SKM-1 (cell line): ENCODE data around the gene MORN3.
"Not testable (repeated sequence)": the region's sequence is repeated elsewhere in the genome, so short reads cannot be mapped to it uniquely, and the experiment has no call there.

Experiments used
- DNase-seq: peaks from one replicate; lab custom pipeline; 2025; ENCODE audit not compliant: unreplicated experiment; lab: John Stamatoyannopoulos, UW

Gene MORN3

DNA sequence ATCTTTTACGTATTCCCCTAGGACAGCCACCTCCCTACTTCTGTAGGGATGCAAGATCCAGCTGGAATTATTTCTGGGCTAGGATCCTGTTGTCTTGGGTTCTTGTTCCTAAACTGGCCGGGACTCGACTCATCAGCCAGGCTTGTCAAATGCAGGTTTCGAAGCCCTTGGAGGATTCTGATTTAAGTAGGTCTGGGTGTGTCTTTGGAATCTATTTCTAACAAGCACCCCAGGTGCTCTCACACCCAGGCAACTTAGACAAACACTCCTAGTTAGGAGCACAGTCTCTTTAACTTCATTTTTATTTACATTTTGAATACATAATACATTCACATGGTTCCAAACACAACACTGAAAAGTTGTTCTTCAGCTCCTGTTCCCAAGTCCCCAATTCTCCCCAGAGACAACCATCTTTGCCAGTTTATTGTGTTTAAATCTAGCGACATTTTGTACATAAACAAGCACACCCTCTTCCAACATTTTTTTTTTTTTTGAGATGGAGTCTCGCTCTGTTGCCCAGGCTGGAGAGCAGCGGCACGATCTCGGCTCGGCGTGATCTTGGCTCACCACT is 20.9 kb downstream of the MORN3 start:
- DNase-seq, result no peak

DNA sequence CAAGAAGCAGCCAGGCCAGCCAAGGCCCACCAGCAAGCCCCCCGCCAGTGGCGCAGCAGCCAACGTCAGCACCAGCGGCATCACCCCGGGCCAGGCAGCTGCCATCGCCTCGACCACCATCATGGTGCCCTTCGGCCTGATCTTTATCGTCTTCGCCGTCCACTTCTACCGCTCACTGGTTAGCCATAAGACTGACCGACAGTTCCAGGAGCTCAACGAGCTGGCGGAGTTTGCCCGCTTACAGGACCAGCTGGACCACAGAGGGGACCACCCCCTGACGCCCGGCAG is 28.2 kb downstream of the MORN3 start:
- DNase-seq, result no peak

DNA sequence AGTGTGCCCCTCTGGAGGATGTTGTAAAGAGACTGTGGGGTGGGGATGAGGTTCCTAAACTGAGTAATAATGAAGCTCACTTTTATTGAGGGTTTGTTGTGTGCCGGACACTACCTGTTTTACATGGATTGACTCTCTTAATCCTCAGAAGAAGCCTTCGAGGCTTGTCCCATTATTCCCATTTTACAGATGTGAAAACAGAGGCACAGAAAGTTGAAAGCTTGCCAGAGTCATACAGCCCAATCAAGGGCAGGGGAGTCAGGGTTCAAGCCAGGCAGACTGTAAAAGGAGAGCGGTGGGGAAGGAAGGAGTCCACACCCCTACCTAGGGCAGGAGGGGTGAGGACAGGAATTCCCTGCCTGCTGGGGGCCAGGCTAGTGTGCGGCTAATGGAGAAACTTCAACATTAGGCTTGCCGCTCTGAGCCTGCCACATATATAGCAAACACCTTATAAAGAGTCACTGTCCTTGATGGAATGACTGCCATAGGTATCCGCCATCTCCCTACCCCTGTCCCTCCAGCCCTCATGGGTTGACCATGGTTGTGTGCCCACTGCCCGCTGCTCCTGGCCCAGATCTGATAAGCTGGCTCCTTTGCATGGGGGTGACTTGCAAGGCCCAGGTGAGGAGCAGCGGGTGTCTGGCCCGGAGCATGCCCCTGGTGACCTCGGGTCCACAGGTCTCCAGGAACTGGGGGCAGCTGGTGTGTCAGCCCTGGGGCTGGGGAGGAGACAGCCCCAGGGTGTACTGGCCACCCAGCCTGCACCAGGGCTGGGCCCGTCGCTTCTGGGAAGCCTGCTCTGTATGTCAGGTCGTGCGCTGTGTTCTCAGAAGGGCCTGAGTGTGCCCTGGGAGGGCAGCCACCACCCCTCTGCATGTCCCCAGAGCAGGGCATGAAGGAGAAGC is 30.9 kb downstream of the MORN3 start:
- no peak for DNase-seq

DNA sequence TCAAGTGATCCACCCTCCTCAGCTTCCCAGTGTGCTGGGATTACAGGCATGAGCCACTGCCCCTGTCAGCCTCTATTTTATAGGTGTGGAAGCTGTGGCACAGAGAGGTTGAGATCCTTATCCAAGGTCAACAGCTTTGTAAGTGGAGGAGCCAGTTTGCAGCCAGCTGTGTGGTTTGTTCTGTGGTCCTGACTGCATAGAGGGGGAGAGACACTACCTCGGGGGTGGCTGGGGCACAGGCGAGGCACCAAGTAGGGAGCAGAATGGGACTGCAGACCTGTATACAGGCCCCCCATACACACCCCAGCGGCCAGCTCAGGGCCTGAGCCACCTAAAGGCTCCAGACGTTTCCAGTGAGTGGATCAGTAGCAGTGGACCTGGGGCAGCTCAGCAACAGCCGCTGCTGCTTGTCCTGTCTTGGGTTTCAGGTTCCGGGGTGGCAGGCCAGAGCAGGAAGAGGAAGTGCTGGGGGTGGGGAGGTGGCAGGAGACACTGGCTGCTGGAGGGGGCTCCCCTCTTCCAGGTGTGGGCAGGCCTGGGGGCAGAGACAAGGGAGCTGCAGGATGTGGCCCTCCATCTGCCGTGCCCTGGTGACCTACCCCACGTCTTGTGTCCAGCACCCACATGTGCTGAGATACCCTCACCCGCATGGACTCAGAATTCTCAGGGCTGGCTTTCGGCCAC is 32.1 kb downstream of the MORN3 start:
- no peak for DNase-seq

DNA sequence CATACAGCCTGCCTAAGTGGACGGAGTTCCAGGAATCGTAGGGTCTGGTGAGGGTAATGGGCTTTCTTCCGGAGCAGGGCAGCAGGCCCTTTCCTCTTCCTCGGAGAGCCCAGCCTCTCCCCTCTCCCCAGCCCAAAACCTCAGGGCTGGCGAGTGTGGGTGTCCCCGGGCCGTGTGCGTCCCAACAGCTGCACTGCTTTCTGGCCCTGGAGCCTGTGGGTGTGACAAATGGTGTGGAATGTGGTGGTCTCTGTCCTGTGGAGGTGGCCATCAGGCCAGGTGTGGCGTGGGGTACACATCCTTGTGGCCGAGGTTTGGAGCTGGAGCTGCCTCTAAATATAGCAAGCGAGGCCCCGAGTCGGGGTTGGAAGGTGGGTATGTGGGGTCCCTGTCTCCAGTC is 34.6 kb downstream of the MORN3 start:
- no peak for DNase-seq

DNA sequence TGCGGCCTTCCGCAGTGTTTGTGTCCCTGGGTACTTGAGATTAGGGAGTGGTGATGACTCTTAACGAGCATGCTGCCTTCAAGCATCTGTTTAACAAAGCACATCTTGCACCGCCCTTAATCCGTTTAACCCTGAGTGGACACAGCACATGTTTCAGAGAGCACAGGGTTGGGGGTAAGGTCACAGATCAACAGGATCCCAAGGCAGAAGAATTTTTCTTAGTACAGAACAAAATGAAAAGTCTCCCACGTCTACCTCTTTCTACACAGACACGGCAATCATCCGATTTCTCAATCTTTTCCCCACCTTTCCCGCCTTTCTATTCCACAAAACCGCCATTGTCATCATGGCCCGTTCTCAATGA is 35.6 kb downstream of the MORN3 start:
- DNase-seq, result not testable (repeated sequence)

DNA sequence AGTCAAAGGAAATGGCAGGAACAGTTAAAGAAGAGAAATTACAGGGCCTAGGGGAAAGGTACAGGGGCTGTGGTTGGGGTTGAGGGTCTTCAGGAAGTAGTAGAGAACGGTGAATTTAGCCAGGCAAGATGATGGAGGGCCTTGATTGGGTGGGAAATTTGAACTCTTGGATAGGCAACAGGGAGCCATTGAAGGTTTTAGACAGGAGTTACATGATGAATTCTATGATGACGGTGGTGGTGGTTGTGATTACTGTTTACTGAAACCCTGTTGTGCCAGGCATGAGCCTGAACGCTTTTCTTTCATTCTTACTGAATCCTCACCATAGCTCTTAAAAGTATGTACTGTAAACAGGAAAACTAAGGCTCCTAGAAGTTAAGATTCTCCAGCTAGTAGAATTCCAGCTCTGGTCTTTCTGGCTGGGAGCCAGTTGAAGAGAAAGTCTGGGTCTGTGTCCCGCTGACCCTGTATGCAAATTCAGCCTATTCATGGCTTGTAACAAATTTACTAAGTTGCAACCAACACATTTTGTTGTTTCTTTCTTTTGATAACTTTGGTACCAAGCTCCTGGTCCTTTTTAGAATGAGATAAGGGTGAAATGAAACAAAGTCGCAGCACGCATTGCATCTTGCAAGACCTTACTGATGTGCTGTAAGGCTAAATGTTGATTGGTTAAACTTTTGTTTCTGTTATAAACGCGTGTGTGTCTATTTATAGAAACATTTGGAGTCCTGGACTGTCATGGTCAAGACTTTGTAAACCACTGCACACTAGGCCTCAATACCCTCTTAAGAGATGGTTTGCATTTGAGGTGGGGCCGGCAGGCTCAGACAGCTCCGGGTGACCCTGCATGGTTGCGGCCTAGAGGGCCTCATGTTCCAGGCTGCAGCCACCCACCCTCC is 37.1 kb downstream of the MORN3 start:
- no peak for DNase-seq

DNA sequence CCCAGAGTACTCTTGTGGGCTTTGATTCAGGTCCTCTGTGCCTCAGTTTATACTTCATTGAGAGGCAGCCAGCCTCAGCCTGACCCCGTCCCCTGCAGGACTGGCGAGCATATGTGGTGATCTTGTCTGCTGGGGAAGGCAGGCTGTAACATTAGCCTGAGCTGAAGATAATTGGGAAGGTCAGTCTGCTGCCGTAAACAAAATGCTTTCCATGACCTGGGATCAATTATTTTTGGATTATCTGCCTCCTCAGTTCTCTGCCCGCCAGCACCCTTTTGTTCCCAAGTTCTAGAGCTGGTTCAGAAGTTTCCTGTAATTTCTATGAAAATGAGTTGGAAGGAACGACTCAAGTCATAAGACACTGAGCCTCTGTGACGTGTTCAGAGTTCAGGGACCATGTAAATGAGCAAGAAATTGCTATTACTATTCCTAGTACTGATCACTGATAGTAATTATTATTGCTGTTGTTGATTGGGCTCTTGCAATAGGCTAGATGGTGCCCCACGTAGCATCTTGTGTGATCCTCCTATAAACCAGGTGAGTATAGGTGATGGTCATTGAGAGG is 38.6 kb downstream of the MORN3 start:
- DNase-seq, result no peak

DNA sequence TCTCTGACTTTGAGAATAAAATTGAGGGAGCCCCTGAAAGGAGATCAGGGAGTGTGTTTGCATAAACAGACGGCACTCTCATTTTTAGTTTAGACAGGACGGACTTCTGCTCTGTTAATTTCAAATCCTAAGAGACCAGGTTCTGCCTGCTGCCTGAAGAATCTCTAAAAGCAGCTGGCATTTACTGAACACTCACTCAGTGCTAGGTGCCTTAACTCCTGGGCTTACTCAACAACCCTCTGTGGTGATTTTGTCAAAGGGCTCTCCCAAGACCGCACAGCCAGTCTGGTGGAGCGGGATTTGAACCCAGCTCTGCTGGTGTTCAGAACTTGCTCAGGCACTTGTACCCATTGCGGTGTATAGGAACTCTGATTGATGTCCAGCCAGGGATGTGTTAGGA is 40.9 kb downstream of the MORN3 start:
- DNase-seq, result no peak

DNA sequence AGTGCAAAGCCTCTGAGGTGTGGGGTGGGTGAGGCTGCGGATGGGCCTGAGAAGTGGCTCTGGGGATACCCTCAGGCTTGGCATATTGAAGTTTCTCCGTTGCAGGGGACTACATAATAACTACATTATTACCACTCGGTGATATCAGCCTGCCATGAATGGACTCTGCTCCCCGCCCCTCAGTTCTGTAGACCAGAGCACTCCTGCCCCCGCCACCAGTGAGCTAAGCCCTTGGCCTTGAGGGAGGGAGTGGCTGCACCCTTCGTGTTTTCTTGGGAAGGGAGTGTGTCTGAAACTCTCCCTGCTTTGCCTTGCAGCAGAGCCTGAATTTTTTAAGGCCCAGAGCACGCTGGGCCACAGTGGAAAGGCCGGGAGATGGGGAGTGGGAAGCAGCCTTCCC is 41.4 kb downstream of the MORN3 start:
- DNase-seq, result no peak

DNA sequence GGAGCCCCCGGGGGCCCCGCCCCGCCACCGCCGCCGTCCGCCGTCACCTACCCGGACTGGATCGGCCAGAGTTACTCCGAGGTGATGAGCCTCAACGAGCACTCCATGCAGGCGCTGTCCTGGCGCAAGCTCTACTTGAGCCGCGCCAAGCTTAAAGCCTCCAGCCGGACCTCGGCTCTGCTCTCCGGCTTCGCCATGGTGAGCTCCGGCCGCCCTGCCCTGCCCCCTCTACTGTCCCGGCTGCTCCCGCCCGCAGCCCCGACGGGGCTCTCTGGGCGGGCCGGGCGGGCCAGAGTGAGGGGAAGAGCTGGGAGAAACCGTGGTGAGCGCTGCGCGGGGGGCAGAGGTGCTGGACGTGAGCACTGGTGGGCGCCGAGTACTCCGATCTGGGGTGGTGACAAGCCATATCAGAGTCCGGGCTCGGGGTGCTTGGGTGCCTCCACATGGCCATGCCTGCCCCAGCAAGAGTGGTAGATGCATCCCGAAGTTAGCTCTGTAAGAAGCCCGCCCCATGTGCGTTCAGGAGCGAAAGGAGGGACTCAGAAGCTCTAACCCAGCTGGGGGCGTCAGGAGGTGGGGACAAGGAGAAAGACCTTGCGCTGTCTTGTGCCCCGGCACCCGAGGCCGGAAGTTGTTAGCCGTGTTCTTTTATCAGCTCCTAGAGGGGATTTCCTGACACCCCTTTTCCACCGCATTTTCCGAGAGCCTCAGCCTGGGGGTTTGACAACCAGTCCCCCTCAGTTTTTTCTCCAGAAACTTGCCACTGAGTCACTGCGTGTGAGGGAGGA is 42.4 kb downstream of the MORN3 start:
- no peak for DNase-seq

DNA sequence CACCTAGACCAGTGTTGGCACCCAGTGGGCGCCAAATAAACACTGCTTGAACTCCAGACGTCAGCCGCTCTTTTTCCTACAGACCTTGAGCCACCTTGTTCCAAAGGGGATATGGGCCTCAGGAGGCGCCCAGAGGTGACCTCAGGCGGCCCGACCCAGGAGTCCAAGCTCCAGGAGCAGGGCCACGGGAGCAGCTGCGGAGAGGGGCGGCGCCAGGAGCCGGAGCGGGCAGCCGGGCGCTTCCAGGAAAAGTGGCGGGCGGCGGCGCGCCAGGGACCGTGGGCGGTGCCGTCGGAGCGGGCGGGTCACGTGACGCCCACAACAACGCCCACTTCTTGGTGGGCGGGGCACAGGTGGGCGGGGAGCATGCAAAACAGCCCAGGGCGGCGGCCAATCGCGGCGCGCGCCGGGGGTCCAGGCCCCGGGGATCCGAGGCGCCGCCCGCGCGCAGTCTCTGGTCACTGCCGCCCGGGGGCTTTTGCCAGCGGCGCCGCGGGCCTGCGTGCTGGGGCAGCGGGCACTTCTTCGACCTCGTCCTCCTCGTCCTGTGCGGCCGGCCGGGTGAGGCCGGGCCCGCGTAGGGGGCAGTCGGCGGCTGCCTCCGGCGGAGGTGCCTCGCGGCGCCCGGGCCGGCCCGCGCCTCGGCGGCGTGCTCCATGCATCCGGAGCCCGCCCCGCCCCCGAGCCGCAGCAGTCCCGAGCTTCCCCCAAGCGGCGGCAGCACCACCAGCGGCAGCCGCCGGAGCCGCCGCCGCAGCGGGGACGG is 43.2 kb downstream of the MORN3 start, which contains the start of gene ORAI1:
TSS of gene ORAI1 (plus strand) at position 444 of the 766 bp plus-strand sequence.
- DNase-seq, result peak; percentile 33

DNA sequence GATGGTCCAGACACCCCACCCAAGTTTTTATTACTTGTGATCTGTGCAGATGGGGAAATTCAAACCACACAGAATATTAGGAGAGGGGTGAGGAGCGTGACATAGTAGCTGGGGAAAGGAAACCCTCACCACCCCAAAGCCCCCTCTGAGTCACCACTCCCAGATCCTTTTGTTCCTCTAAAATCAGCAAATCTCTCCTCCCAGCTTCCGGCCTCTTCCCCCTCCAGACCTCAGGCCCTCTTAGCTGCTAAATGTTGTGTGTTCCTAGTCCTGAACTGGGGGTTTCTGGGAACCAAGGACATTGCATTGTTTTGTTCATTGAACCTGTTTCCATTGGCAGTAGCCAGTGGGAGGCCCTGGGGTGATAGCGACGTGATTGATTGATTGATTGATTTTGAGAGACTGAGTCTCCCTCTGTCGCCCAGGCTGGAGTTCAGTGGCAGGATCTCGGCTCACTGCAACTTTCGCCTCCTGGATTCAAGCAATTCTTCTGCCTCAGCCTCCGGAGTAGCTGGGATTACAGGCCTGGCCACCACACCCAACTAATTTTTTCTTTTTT is 49.0 kb downstream of the MORN3 start:
- no peak for DNase-seq

DNA sequence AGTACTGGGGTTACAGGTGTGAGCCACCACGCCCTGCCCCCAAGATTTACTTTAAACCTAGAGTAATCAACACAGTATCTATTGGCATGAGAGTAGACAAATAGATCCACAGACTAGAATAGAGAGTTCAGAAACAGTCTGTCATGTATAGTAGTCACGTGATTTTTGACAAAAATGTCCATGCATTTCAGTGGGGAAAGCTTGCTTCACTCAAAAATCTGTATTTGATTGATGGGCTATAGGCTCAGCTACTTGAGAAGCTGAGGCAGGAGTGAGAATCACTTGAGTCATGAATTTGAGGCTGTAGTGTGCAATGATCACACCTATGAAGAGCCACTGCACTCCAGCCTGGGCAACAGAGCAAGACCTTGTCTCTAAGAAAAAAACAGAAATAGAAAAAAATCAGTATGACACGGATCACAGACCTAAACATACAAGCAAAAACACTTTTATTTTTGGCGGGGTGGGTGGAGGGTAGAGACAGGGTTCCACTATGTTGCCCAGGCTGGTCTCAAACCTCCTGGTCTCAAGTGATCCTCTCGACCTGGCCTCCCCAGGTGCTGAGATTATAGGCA is 50.7 kb downstream of the MORN3 start:
- DNase-seq, result no peak

DNA sequence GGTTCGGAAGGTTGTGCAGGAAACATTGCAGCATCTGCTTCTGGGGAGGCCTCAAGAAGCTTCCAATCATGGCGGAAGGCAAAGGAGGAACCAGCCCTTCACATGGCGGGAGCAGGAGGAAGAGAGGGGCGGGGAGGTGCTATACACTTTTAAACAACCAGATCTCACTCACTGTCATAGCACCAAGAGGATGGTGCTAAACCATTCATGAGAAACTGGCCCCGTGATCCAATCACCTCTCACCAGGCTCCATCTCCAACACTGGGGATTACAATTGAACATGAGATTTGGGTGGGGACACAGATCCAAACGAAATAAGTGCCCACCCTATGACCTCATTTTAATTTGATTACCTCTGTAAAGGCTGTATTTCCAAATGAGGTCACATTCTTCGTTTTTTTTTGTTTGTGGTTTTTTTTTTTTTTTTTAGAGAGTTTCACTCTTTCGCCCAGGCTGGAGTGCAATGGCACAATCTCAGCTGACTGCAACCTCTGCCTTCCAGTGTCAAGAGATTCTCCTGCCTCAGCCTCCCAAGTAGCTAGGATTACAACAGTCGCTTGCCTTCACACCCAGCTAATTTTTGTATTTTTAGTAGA is 54.5 kb downstream of the MORN3 start:
- no peak for DNase-seq

DNA sequence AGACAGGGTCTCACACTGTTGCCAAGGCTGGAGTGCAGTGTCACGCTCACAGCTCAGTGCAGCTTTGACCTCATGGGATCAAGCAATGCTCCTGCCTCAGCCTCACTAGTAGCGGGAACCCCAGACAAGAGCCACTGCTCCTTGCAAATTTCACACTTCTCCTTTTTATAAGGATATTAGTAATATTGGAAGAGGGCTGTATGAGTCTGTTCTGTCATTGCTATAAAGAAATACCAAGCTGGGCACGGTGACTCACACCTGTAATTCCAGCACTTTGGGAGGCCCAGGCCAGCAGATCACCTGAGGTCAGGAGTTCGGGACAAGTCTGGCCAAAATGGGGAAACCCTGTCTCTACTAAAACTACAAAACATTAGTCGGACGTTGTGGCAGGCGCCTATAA is 56.0 kb downstream of the MORN3 start:
- DNase-seq, result no peak

DNA sequence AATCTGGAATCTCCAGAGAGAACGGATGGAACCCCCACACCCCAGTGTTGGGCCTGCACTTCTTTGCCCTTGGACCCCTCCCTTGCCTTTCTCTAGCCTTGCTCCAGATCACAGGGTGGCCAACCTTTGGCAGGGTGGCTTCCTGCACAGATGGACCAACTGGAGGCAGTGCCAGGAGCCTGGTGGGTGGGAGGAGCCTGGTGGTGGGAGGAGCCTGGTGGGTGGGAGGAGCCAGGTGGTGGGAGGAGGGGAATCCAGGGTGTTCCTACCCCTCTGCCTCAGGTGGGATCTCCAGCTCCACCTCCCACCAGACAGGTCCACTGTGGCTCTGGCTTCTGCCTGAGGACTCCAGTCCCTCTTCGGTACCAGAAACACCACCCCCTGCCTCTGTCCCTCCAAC is 58.1 kb downstream of the MORN3 start:
- DNase-seq, result no peak
